Retinal pigment epithelial cell (primary cell): Measurements from ENCODE around the gene NARS2.
"Not testable (repeated sequence)": the region's sequence is repeated elsewhere in the genome, so short reads cannot be mapped to it uniquely, and the experiment has no call there.

Source experiments
- DNase-seq: peaks from one replicate; pipeline ENCODE4 v3.0.0-alpha.2; 2010; ENCODE audit warnings: low read depth
- H3K4me3 ChIP-seq: 2 replicates; pipeline ENCODE4 v1.5.1; 2011; ENCODE audit warnings: mild to moderate bottlenecking, low read length, control low read depth, moderate library complexity
- CTCF ChIP-seq: conservative IDR thresholded peaks from 2 replicates; pipeline ENCODE4 v1.5.1; 2011; ENCODE audit warnings: low read depth, low read length, control low read depth, inconsistent platforms

The NARS2 gene

GRCh38 chr11:78469896-78470295, 104.8 kb downstream of the NARS2 start:
- H3K4me3 ChIP-seq: no peak overlapping the region
- no peak for DNase-seq
- TF ChIP-seq CTCF: no peak

GRCh38 chr11:78467931-78468330, 106.7 kb downstream of the NARS2 start:
- H3K4me3 ChIP-seq: no peak overlapping the region
- DNase-seq: no peak
- TF ChIP-seq CTCF: no peak

- H3K4me3 ChIP-seq: no peak overlapping the region
- no peak for DNase-seq
- TF ChIP-seq CTCF: no peak
These were observed 107.3 kb downstream of the NARS2 start for GRCh38 chr11:78467370-78467769.

GRCh38 chr11:78465169-78465942, 109.3 kb downstream of the NARS2 start:
- TF ChIP-seq CTCF: no peak
- no peak for DNase-seq
- no peak overlapping the region for H3K4me3 ChIP-seq

GRCh38 chr11:78464787-78465168, 109.9 kb downstream of the NARS2 start:
- not testable (repeated sequence) for H3K4me3 ChIP-seq, DNase-seq

GRCh38 chr11:78460471-78460870, 114.2 kb downstream of the NARS2 start:
- TF ChIP-seq CTCF: no peak
- no peak for DNase-seq
- H3K4me3 ChIP-seq: no peak overlapping the region

- TF ChIP-seq CTCF: no peak
- no peak for DNase-seq
- H3K4me3 ChIP-seq: no peak overlapping the region
These were observed 114.9 kb downstream of the NARS2 start for GRCh38 chr11:78459738-78460137.
